Spleen (tissue), 7 donors: ENCODE data around the gene ZNF385D.

ENCODE experiments used
- POLR2A ChIP-seq, 3 donors: fragments of 450-650 bp; IDR thresholded peaks; one replicate each; pipeline ENCODE4 v1.5.1; 2017; ENCODE audit warnings: antibody characterized with exemption in 3 of 3, mild to moderate bottlenecking in 1 of 3
- TF ChIP-seq, protein P1 (sequence below), 11 experiments: fragments of 200-600 bp in 7 of 11; fragments of 450-650 bp in 4 of 11; sonication (generic) in 4 of 11; IDR thresholded peaks in 8 of 11; conservative IDR thresholded peaks in 3 of 11; 1 replicate in 7 of 11; 2 replicates in 4 of 11; pipeline versions ENCODE4 v1.4.0 to v1.8.0; 2016 to 2021; ENCODE audit warnings: antibody characterized with exemption in 11 of 11, inconsistent platforms in 4 of 11, mild to moderate bottlenecking in 1 of 11
- donor health status: DM: no; HTN: no; CAD: no; lungs with moderate emphysema.
- donor health status: DM: no; HTN: no; CAD: no.
- donor health status: DM: no; HTN: no; CAD: no.

DNA sequence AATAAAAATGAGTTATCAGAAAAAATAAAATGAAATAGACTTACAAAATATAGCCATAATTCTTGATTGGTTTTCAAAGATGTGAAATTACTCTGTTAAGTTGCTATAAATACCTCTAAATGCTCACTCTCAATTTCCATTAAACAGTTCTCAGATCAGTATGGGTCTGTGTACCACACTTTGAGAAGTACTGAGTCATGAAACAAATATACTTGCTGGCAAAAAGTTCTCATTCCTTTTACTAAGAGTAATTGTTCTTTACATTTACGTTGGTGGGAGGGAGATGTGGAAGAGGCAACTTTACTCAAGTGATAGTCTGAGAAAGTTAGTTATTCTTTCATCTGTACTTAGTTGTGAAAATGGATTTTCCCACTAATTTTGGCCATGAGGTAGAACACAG lies 96.3 kb downstream of the ZNF385D start:
- TF ChIP-seq, protein P1, sequence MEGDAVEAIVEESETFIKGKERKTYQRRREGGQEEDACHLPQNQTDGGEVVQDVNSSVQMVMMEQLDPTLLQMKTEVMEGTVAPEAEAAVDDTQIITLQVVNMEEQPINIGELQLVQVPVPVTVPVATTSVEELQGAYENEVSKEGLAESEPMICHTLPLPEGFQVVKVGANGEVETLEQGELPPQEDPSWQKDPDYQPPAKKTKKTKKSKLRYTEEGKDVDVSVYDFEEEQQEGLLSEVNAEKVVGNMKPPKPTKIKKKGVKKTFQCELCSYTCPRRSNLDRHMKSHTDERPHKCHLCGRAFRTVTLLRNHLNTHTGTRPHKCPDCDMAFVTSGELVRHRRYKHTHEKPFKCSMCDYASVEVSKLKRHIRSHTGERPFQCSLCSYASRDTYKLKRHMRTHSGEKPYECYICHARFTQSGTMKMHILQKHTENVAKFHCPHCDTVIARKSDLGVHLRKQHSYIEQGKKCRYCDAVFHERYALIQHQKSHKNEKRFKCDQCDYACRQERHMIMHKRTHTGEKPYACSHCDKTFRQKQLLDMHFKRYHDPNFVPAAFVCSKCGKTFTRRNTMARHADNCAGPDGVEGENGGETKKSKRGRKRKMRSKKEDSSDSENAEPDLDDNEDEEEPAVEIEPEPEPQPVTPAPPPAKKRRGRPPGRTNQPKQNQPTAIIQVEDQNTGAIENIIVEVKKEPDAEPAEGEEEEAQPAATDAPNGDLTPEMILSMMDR (IDR thresholded peaks at IDR 0.05 in 8 of 11, conservative IDR thresholded peaks at IDR 0.05 in 3 of 11) = no peak
- TF ChIP-seq POLR2A (IDR thresholded peaks at IDR 0.05) = no peak
